Lung microvascular endothelial cell (primary cell): ENCODE measurements around the gene ALK. TPM values are rescaled to one million over a fixed set of nuclear protein-coding genes. Genes with fewer than 3 reads are reported as not detected.

Experiments used
- DNase-seq, 2 donors: peaks; one replicate each; pipeline versions ENCODE4 v3.0.0 to v3.0.0-alpha.2; 2010; ENCODE audit warnings: low read depth in 2 of 2
- total RNA-seq: library from RNA; depleted of rRNA; stranded (reverse); fragments of >200 nt; gene quantifications from 2 replicates; pipeline ENCODE4 v1.2.1, GENCODE V29; 2014

The ALK gene
- total RNA-seq, 1 donor from 2014 or later: not detected

DNA sequence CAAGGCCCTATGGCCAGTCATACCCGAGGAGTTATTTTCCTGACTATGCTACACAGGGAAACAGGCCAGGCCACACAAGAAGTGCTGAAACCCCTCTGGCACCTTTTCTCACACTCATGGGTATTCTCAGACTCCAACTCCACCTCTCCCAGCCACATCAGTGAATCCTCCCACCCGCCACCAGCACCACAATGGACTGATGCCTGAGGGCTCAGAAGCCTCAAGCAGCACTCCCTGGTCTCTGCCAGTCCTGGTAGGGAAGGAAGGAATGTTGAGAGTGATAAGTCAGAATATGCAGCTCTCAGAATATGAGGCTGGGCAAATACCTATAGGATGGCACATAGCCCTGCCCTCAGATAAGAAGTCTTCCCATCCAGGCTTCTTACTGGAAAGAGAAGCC, 391.1 kb downstream of the ALK start:
- DNase-seq: no peak

DNA sequence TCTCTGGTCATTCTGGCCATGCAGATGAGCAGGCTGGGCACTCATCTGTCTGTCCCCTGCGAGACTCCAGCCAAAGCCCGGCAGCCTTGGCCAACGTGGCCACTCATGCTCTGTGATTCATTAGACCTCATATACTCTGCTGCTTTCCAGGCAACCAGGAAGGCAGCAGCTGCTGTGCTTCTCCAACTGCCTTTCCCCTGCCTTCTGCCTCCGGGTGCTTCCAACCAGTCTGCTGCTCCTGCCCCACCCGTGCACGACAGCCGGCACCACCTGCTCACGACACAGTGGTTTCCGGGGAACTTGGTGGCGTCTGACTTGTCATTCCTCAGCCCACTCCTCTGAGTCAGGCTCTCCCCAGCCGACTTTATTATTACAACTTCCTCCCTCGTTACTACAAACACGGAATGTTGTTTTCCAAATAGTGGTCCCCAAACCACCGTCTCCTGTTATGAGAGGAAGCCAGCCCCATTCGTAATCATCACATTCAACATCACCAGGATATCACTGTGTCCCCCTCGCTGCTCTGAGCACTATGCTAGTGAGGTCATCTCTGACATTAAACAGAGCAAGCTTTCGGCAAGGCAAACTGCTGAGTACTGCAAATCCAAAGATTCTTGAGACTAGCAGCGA, 392.4 kb downstream of the ALK start:
- DNase-seq: no peak

DNA sequence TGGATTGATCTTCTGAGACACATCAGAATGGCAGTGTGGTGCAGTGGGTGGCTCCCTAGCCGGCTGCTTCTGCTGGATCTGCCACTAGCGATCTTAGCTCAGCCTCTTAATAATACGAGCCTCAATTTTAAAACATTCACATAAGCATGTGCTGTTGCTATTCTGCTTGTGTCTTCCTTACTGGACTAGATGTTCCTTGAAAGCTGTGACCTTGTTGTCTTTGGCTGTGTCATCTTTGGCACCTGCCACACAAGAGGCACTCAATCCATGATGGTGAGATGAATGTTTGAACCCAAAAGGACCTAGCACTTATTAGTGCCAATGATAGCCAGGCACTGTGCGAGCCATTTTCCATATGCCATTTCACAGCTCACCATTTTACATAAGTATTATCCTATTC, 393.0 kb downstream of the ALK start:
- DNase-seq: no peak

DNA sequence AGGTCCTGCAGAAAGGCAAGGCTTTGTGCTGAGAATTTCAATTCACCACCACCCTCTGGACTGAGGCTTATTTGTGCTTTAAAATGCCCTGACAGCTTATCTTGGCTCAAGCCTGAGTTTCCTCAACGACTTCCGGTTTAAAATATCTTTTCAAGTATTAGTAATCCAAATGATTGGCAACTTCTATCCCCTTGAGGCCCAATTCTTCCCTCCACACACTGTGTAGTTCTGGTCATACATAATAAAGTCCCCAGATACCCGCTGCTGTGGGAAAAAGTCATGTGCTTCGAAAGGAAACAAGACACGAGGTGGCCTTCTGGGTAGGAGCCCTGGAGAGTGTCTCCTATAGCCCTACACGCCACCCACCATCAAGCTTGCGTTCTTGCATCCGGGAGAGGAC, 393.4 kb downstream of the ALK start:
- DNase-seq: no peak

DNA sequence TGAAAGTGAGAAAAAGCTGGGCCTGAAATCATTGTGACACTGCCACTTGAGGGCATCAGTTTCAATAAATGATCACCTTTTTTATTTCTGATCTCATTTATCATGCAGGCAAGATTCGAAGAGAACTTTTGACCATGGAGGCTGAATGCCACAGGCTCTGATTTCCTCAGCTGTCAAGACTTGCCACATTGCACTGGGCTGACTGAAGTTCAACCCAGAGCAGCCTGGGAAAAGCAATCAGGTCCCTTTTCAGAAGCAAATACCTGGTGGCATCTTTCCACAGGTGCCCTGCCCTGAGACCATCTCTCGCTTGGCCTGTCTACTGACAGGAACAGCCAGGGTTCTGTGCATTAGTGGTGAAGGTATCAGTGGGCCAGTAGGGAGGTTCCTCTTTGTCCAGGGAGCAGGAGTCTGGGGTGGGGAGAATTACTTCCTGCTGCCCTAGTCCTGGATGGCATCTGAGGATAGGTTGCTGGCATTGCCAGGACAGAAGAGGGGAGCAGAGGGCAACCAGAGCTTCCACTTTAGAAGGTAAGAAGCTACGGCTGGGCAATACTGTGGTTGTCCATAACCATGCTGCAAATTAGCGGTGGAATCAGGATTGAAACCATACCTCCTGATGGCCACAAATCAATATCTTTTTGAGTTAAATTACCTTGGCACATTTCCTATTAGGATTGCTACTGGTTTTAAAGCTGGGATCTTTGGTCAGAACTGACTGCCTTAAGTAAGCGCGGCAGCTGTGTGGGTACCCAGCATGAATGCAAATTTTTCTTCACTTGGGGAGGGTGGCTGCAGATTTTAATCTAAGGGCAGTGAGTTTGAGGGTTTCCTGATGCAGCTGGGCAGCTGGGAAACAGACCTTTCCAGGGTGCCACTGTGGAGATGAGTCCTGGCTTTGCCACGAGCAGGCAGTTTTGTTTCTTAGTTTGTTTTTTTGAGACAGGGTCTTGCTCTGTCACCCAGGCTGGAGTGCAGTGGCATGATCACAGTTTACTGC, 394.5 kb downstream of the ALK start:
- no peak for DNase-seq

DNA sequence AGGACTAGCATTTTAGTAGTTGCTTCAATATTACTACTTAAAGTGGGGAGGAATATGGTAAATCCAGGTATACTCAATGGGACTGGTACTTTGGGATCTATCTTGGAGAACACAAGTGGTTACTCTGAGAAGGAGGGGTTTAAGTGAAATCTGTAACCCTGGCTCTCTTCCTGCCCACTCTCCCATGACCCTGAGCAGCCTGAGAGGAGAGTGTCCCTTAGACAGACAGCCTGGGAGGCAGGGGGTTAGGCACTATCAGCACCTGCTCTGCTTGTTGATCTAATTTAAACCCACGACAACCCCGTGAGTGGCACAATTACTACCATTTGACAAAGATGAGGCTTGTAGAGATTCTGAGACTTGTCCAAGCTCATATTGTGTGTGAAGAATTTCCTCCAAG, 395.5 kb downstream of the ALK start:
- DNase-seq: no peak

DNA sequence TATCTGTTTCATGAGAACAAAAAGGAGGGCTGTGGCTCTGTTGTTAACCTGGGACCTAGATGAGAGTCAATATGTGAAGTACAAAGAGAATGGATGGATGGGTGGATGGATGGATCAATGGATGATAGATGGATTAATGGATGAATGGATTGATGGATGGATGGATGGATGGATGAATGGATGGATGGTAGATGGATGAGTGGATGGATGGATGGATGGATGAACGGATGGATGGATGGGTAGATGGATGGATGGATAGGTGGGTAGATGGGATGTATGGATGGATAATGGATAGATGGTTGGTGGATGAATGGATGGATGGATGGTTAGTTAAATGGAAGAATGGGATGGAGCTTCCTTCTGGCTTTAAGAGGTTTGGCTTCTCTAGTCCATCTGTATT, 396.7 kb downstream of the ALK start:
- DNase-seq: no peak

DNA sequence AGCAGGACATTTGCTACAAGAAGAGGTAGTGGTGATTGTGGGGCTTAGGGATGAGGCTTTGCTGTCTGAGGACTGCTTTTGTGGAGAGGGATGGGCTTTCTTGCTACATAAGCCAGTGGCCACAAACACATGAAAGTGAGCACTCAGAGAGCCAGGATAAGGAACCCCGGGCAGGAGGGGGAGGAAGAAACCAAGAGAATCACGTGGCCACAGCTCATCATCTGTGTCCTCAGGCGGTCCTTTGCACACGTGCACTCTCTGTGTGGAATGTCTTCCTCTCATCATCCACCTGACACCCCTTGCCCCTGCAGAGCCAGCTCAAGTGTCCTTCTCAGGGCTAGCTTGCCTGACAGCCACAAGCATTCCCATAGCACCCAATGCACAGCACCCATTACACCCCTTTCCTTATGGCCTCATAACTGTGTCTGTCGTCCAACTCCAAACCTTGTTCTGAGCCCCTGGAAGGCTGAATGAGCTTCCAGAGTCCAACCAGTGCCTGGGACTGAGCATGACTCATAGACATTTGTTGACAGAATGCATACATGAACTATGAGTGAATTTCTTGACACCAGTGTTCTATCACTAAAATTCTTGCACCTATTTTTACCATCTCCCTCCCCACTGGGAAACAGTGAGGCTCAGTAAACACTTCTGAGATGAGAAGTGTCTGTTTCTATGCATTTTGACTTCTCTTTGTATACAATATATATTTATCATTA, 398.3 kb downstream of the ALK start:
- no peak for DNase-seq

DNA sequence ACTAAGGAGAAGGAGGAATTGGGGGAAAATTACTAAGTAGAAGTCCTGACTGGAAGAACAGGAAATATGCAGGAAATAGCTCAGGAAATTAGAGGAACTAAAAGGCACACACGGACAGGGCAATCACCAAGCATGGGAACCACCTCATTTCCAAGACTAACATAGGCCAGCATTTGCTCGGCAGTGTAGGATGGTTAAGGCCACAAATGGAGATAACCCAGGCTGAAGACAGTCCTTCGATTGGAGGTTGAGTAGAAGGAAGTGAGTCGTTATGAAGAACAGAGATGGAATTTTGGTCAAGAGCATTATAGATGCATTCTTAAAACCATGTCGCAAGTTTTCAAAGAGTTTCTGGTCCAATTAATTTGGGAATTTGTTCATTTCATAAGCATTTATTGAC, 401.4 kb downstream of the ALK start:
- DNase-seq: no peak

DNA sequence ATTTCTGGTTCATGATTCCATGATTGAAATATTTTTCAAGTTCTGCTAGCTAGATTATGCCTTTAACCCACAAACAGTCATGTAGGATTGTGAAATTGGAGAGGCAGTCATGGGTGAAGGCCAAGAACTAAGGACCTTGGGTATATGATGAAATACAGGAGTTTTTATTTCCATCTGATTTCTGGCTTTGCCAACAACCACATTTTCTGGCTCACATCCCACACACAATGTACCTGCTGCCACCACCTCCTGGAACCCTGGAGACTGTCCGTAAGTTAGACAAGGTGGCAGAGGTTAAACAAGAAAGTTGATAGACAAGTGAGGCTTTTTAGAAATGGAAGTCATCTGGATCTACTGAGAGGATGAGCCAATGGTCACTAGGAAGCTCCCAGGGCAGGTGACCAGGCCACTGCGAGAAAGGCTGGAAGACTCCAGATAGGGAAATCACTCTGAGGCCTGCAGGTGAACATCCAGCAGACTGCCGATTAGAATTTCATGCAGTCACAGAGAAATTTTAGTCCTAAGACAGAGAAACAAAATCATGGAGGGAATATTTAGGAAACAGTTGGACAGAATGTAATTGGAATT, 402.0 kb downstream of the ALK start:
- no peak for DNase-seq

DNA sequence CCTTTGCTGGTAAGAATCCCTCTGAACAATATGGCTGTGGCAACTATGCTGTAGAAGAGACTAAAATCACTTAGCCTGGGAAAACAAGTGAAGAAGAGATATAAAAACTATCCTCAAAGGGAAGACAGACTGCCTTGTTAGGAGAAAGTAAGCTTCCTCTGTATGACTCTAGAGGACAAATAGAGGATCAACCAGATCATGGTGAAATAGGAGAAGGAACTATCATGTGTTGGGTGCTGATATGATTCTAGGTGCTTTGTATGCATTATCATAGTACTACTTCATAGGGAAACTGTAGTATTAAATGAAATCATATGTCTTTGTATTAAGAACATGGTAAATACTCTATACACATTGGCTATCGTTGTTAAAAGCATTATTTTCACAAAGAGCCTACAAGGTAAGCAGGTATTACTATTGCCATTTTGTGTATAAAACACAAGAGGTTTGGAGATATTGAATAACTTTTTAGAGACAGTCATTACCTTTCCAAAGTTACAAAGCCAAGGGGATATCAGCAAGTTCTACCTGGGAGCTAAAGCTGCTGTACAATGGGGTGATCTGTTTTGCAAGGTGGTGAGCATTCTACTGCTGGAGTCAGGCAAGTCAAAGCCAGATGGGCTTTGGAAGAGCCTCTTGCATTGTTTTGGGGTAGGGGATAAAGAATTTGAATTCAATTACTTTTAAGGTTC, 402.6 kb downstream of the ALK start:
- DNase-seq: no peak

DNA sequence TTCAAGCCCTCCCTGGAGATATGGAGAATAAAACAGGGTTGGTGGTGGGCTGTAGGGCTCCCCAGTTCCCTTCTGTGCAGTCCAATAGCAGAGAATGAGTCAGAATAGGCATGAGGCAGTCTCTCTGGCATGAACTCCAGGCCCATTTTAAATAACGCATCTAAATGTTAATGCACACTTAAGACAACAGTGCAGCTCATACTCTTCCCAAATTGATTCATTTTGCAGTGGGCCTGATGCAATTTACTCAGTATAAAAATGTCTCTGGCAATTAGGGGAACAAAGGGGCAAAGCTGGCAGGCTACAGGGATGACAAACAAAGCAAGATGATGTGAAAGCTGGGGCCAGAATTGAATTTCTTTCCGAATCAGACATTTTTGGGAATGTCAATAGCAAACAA, 403.4 kb downstream of the ALK start:
- DNase-seq: no peak

DNA sequence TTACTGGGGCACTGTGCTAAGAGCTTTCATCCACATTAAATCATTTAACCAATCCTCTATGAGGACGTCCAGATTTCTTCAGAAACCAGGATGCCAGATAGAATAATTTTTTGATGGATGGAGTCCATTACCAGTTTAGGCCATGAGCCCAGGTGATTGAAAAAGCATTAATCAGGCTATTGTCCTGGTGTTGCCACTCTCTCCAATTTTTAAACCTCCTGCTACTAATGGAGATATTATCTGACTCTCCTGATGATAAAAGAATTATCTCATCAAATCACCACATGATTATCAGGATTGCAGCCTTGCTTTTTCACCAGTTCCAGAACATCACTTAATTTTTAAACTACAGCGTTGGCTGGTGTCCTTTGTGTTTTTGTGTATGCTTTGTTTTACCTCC, 404.0 kb downstream of the ALK start:
- DNase-seq: no peak

DNA sequence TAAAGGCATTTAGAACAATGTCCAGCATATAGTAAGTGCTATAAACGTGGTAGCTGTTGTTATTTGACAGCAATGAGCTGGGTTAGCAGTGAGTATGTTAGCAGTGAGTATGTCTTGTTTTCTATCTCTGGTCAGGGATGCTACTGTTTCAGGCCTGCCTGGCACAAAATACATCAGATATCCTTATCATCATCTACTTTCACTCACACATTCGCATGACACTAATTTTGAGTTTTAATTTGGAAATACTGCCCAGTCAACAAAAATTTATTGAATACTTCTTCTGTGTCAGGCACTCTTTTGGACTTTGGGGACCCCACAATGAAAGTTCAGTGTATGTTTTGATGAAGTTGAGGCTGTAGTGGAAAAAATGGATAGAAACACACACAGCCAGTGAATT, 404.6 kb downstream of the ALK start:
- DNase-seq: no peak

DNA sequence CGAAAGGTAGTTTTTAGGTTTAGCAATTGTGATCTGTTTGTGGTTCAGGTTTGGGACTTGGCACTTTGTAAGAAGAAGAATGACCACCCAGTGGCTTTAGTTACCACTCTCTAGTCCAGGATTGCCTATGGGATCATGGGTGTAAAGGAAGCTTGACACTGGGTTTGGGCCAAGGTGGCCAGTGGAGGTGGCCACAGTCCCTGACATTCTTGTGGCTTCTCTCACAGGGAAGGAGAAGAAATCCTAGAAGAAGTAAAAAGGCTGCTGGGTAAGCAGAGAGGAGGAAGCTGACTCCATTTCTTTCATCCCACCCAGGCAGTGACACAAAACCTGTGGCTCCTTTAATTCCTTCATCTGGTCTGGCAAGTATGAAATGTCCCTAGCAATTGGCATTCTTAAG, 411.5 kb downstream of the ALK start:
- no peak for DNase-seq

DNA sequence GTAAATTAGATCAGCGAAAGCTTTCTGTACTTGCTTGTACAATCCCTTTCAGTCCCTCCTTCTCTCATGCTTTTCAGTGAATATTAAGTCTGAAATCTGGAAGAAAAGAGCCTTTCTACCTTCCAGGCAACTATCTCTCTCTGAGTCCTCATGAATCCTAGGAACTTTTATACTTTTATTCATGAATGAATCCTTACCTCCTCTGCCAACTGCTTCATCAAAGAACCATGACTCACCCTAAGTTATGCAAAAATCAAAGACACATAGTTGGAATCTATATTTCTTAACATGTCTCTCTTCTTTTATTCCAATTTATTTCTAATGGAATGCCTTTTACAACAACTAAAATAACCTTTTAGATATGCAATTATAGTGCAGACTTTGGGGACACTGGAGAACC, 412.0 kb downstream of the ALK start:
- DNase-seq: no peak

DNA sequence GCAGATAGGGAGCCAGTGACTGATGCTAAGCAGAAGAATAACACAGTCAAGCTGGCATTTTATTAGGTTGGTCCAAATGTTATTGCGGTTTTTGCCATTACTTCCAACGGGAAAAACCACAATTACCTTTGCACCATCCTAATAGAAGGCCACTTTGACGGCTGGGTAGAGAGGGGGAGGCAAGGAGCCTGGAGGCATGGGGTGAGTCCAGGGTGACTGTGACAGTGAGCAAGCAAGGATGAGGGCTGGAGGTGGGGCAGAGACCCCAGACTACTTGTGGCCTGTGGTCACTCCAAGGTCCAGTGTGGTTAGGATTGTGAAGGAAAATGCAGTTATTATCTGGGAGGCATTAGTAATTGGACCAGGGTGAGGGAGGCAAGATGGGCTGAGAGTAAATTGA, 416.6 kb downstream of the ALK start:
- DNase-seq: no peak

DNA sequence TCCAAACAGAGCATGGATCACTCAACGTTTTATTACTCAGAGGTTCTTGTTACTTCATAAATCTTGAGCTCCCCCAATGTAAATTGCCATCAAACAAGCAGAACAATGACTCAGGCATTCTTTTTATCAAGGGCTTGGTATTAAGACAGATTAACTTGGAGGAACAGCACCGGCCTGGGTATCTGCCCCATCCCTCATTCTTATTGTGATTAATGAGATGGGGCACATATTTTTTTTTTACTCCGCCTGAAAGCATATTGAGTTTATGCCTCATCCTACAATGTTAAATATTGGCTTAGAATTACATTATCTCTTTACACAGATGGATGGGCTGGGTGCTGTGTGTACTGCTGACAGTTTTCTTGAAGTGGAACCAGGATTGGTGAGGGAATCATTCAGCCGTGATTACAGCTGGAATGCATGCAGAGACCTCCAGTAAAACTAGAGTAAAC, 418.9 kb downstream of the ALK start:
- DNase-seq: no peak

DNA sequence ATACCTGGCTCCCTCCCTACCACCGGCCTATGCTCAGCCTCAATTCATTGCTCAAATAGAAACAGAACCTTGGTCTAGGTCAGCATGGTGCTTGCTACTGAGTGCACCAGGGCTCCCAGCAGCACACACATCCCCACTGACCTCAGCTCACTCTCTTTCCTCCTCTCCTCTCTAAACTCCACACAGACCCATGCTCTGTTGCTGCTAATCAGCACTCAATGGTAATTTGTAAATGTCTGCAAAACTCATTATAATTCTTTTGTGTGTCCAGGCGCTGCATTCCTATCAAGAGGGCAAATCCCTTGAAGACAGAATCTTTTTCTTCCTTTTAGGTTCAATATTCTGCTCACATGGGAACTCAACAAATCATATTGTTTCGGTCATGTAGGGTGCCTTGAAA, 424.0 kb downstream of the ALK start:
- no peak for DNase-seq

DNA sequence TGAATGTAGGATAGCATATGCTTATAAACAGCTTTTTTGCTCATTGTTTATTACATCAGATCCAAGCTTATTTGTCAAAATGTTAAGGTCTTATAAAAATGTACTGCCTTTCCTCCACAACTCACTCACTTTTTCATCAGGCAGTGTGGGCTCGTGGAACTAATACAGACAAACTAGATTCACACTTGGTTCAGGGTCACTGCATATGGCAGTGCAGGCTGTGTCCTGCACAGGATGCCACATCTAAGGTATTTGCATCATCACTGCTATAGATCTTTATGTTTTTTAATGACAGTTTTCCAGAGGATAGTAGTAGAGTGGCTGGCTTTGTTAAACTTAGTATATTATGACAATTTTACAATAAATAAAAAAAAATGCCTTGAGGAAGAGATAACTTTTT, 425.2 kb downstream of the ALK start:
- DNase-seq: no peak

DNA sequence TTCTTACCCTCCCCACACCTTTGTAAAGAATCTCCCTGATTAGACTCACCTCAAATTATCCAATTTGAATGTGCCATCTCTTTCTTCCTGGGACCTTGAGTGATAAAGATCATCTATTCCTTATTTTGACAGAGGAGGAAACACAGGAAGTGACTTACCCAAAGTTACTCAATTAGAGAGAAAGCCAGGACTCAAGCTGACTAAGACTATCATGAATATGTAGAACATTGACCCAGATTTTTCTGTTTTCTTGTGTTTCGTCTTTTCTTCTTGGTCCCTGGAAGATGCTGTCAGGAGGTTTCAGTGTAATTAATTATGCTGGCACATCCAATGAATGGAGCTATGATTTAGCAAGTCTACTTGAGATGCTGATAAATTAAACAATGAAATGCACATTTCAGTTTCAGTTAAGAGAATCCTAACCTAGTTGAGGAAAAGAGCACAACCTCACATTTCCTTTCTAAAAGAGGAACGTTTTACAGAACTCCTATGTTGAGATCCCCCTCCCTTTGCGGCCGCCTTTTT, 425.8 kb downstream of the ALK start:
- DNase-seq: no peak
